Measurements from ENCODE around the gene CTH.
A peak's percentile ranks its signal among the peaks of the same experiment; 100 is the strongest.
"Not testable (repeated sequence)": the region's sequence is repeated elsewhere in the genome, so short reads cannot be mapped to it uniquely, and the experiment has no call there.

CTH gene

GRCh38 chr1:70459496-70460225, 48.6 kb downstream of the CTH start:
- DNase-seq: no peak

- DNase-seq: not testable (repeated sequence)
Observed at GRCh38 chr1:70460740-70461713, 50.0 kb downstream of the CTH start.

GRCh38 chr1:70462611-70463010, 51.5 kb downstream of the CTH start:
- DNase-seq: no peak

GRCh38 chr1:70465911-70466310, 54.8 kb downstream of the CTH start:
- no peak for DNase-seq

GRCh38 chr1:70467531-70467930, 56.5 kb downstream of the CTH start:
- no peak for DNase-seq

- no peak for DNase-seq
Observed at GRCh38 chr1:70468180-70468579, 57.1 kb downstream of the CTH start.

- DNase-seq: not testable (repeated sequence)
Observed at GRCh38 chr1:70469184-70469583, 58.1 kb downstream of the CTH start.

GRCh38 chr1:70475023-70475422, 64.0 kb downstream of the CTH start:
- no peak for DNase-seq

- DNase-seq: no peak
Observed at GRCh38 chr1:70477090-70477489, 66.0 kb downstream of the CTH start.

- not testable (repeated sequence) for DNase-seq
Observed at GRCh38 chr1:70477905-70478304, 66.8 kb downstream of the CTH start.

- DNase-seq: no peak
Observed at GRCh38 chr1:70483342-70483741, 72.3 kb downstream of the CTH start.

GRCh38 chr1:70485624-70486023, 74.6 kb downstream of the CTH start:
- no peak for DNase-seq

GRCh38 chr1:70486676-70487458, 75.8 kb downstream of the CTH start:
- DNase-seq: no peak

GRCh38 chr1:70487459-70487815, 76.4 kb downstream of the CTH start:
- no peak for DNase-seq

GRCh38 chr1:70487910-70488665, 77.0 kb downstream of the CTH start:
- DNase-seq: peak; percentile 14

Data from NCI-H1436 (cell line).